CD1c-positive myeloid dendritic cell (primary cell): ENCODE measurements around the gene AGO3.
"Not testable (repeated sequence)": the region's sequence is repeated elsewhere in the genome, so short reads cannot be mapped to it uniquely, and the experiment has no call there.

ENCODE experiments used
- DNase-seq: peaks from one replicate; pipeline ENCODE4 v3.0.0-alpha.2; 2016; ENCODE audit errors: extremely low spot score

AGO3 gene

DNA sequence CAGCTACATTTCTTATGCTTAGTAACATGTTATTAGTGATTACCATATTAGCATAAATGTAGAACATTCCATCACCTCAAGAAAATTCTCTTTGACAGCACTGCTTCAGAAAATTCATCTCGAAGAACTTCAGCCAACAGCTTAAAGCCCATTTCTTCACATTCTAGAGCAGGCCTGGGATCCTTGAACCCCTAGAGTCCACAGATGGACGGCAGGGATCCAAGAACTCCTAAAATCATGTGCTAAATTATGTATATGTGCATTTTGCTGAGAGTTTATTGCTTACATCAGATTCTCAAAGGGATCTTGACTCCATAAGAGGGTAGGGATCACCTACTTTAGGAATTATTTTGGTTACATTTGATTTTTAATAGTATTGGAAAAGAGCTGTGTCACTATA lies 76.8 kb downstream of the AGO3 start:
- no peak for DNase-seq

DNA sequence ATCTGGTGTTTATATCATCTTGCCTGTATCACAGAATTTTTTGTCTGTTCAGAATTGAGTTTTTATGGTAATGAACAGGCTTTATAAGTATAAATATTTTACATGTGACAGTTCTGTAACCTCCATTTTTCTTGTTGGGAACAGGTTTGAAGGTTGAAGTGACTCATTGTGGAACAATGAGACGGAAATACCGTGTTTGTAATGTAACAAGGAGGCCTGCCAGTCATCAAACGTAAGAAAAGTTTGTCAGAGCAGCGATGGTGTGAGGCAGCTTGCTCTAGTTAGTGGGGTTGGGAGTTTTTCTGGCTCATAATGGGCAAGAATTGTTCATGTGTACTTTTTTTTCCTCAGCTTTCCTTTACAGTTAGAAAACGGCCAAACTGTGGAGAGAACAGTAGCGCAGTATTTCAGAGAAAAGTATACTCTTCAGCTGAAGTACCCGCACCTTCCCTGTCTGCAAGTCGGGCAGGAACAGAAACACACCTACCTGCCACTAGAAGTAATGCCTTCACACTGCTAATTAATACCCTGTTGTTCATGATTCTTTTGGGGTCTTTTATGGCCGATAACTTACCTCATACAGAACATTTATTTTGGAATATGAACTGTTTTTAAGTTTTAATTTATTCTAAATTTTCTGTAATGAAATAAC lies 77.8 kb downstream of the AGO3 start:
- no peak for DNase-seq

DNA sequence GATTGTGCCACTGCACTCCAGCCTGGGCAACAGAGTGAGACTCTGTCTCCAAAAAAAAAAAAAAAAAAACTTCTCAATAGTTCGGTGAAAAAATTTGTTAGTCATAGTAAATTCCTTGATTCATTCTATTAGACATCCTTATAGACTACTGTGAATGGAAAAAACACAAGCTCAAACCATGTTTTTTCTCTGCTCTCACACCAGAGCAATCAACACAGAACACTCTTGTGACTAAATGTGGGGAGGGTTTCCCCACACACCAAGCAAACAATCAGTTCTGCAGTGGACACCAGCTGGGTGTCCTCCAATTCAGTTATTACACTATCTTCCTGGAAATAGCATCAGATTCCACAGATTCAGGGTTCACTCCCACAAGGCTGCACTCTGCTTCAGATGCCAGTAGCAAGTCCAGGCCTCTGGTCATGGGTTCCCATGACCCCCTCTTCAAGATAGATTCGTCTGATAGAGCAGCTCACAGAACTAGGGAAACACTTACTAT lies 83.9 kb downstream of the AGO3 start:
- no peak for DNase-seq

DNA sequence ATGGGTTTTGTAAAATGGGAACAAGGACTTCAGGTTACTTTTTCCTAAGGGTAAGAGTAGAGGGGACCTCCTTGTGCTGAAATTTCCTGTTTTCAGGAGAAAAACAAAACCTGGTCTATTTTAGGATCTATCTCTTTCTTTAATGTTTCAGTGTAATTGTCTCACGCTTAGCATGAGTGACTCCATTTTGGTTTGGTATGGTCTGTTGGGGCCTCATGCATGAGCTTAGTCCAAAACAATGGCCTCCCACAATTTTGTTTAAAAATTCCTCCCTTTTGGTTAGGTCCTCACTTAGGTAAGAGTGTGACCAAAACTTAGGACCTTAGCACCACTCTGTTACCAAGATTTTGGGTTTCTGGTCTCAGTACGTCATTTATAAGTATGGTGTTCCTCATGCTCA lies 85.8 kb downstream of the AGO3 start:
- no peak for DNase-seq

DNA sequence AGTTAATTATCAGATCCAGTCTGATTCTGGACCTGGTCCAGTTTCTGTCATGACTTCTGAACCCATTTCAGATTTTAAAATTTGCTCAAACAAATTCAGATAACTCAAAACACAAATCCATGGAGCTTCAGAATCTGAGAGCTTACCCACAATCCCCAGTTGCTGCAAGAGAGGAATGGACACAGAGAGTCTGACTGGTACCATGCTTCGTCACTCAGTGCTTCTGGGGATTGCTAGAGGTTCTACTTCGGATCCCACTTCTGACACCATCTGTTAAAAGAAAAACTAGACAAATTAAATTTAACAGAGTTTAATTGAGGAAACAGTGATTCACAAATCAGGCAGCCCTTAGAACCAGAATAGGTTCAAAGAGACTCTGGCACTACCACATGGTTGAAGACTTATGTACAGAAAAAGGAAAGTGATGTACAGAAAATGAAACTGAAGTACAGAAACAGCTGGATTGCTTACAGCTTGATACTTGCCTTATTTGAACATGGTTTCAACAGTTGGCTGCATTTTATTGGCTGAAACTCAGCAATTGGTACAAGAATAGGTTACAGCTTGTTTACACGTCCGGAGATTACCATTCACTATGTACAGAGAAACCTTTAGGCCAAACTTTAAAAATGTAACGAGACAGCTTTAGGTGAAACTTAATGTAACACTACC lies 92.3 kb downstream of the AGO3 start:
- no peak for DNase-seq

DNA sequence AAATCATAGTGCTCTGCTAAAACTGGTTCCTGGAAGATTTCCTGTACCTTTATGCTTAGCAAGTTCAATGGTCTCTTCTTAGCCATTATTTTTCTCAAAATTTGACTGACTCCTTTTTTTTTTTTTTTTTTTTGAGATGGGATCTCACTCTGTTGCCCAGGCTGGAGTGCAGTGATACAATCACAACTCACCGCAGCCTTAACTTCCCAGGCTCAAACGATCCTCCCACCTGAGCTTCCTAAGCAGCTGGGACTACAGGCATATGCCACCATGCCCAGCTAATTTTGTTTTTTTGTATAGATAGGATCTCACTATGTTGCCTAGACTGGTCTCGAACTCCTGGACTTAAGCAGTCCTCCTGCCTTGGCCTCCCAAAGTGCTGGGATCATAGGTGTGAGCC lies 93.1 kb downstream of the AGO3 start:
- DNase-seq, result not testable (repeated sequence)

DNA sequence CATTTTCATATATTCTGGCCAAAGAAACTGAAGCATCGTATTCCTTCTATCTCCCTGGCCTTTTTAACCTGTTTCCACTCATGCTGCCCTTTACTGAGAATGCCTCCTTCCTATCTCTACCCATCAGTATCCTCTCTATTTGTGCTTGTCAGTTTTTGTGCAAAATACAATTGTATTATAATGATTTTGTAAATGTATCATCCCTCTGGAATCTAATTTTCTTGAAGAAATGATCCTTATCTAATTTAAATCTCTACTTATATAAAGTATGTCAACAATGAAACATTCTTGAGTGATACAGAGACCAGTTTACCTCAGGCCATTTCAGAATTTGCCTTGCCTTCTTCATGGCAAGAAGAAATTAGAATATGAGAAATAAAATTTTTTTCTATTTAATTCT lies 93.9 kb downstream of the AGO3 start:
- no peak for DNase-seq

DNA sequence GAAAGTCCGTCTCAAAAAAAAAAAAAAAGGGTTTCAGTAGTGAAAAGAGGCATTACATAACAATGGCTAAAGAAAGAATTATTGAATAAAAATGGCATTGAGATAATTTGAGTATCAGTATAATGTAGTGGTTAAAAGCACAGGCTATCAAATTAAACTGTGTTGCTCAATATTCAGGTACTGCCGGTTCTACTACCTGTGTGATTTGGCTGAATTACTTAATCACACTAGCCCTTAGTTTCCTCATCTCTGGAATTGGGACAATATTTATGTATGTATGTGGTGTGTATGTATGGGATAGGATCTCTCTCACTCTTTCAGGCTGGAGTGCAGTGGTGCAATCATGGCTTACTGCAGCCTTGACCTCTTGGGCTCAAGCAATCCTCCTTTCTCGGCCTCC lies 96.9 kb downstream of the AGO3 start:
- DNase-seq, result no peak

DNA sequence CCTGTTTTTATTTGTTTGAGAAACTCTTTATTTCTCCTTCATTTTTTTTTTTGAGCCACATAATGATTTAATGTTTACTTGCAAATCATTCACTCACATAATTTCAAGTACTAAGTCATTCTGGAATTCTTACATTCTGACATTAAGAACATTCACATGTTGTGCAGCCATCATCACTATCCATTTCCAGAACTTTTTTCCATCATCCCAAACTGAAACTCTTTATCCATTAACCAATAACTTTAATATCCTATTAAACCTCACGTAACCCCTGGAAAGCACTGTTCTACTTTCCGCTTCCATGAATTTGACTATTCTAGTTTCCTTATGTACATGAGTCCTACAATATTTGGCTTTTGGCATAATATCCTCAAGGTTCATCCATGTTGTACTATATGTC lies 100.5 kb downstream of the AGO3 start:
- DNase-seq, result no peak

DNA sequence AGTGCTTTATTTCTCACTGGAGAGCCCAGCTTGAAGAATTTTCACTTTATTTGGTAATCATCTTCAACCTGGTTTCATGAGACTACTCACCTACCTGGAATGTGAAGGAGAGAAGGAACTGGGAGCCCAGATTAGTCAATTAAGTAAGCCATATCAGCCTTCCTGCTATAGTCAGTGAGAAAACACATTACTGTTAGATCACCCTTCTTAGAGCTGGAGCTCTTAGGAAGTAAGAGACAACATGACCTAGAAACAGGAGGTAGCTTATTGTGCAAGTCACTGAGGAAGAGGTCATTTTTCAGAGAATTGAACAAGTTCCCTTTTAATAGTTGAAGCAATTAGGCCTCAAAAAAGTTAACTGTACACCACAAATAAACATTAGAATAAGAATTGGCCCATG lies 103.8 kb downstream of the AGO3 start:
- DNase-seq, result peak; percentile 88

DNA sequence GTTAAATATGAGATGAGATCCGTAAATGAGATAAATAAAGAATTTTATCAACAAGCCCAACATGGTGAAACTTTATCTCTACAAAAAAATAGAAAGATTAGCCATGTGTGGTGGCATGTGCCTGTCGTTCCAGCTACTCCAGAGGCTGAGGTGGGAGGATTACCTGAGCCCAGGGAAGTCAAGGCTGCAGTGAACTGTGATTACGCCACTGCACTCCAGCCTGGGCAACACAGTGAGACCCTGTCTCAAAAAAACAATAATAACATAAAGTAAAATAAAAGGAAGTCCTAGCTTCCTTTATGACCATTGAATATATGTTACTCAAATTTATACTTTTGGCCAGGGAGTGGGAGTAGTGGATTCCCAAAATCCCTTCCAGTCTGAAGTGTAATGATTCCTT lies 104.2 kb downstream of the AGO3 start:
- peak; percentile 68 for DNase-seq

DNA sequence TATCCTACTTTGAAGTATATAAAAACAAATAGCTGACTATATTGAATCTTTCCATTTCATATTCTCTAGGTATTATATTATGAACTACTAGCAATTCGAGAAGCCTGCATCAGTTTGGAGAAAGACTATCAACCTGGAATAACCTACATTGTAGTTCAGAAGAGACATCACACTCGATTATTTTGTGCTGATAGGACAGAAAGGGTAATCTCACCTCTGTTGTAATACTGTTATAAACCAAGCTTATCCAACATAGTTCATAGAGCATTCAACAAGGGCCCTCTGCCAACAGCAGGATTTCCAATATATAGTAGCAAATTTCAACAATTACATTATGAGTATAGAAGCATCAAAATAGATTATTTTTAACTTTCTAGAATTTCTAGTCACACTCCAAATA lies 109.3 kb downstream of the AGO3 start:
- DNase-seq, result no peak

DNA sequence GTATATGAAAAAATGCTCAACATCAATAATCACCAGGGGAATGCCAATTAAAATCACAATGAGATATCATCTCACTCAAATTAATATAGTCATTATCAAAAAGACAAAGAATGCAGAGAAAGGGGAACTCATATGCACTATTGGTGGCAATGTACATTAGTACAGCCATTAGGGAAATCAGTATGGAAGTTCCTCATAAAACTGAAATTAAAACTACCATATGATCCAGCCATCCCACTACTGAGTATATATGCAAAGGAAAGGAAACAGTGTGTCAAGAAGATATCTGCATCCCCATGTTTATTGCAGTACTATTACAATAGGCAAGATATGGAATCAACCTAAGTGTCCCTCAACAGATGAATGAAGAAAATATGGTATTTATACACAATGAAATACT lies 120.9 kb downstream of the AGO3 start:
- DNase-seq, result peak; percentile 41

DNA sequence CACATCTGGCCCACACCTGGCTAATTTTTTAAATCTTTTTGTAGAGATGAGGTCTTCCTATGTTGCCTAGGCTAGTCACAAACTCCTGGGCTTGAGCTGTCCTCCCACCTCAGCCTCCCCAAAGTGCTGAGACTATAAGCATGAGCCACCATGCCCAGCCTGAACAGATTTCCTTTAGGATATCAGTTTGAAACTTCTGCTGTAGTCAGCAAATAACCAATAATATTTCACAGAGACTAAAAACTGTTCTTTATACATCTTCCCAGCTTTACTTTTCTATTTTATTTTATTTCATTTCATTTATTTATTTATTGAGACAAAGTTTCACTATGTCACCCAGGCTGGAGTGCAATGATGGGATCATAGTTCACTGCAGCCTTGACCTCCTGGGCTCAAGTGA lies 123.1 kb downstream of the AGO3 start:
- DNase-seq, result no peak

DNA sequence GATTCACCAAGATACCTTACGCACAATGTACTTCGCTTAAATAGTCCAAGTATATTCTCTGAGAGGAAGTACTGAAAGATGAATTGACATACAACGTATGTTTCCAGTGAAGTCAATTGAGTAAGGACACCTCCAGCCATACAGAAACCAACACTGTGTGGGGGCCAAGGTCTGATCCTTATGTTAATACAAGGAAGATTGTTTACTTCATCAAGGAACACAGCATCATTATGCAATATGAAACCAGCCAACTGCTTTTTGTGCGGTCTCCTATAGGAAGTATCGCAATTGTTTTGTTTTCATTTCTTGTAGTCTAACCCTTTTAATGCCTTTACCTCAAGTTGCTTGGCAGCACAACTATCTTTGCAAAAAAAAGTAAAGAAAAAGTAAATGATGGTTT lies 124.8 kb downstream of the AGO3 start:
- peak; percentile 71 for DNase-seq

DNA sequence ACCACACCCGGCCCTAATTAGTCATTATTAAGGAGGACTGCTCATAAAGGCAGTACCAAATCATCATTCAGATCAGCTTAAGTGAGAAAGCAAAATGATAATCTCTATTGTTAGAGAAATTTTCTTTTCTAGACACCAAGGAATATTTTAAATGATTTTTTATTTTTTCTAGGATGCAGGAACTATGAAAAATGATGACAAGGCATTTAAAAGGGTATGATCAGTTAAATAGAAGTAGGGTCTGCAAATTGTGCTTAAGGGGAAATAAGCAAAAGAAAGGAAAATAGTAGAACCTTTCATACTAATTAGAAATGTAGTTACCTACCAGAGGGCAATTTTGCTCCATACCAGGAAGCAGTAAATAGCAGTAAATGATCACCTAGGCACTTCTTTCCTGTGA lies 131.4 kb downstream of the AGO3 start:
- no peak for DNase-seq

DNA sequence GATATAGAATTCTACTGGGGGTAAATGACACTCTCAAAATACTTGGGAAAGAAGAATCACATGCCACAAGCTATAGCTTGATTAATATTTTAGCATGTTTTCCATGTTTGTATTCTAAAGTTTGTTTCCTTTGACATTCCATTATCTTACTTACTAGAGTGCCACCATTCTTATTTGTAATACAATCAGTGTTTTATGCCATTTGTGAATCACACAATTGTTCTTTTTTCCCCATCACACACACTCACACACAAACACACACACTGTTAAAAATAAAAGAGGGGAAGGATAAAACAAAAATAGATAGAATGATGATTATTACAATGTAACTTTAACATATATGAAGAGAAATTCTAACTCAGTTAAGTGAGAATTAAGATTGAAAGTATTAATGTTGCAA lies 137.0 kb downstream of the AGO3 start:
- DNase-seq, result no peak

DNA sequence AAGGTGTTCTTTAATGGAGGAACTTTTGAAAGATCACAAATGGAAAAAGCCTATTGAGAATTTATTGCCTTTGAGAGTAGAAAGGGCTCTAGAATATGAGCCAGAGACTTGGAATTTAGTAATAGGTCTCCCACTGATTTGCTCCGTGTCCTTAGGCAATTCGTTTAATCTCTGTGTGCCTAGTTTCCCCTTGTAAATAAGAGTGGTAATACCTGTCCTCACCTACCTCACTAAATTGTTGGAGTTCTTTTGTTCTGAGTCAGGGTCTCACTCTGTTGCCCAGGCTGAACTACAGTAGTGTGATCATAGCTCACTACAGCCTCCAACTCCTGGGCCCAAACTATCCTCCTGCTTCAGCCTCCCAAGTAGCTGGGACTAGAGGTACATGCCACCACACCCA lies 138.0 kb downstream of the AGO3 start:
- DNase-seq, result no peak

DNA sequence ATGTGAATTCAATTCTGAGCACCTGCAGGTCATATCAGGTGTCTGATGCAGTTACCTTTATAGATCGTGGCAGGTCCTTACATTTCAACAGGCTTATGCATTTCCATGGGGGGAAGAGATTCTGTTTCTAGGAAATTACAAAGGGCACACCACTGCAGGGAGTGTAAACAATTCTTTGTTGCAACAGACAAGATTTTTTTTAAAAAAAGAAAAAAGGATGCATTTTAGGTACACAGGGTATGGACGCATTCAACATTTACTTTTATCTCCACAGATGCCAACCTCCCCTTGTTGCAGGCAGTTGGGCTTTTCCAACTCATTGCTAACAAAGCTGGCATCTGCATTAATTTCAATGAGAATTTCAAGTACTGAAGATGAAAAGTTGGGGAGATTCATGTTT lies 139.4 kb downstream of the AGO3 start:
- DNase-seq, result no peak

DNA sequence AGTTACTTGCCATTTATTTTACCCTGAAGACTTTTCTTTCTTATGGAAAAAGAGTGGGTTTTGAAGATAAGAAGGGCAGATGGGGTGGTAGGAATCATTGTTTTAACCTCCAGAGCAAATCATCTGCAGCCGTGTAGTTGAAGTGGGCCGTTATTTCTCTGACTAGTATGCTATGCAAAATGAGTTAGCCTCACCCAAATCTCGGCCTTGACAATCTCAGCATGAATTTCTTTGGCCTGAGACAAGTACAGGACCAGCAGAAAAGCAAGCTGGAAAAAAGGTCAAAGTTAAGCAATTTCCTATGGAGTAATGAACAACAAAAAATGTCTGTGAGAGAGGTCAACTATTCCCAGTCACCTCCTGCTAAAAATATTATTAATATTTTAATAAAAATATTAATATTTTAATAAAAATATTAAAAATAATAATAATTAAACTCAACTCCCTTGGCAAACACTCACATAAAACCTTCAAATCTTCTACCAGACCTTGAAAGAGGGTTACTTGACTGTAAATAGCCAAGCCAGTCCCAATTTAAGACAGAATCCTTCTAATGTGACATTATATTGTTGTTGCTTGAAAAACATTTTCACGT lies 146.2 kb downstream of the AGO3 start:
- no peak for DNase-seq

DNA sequence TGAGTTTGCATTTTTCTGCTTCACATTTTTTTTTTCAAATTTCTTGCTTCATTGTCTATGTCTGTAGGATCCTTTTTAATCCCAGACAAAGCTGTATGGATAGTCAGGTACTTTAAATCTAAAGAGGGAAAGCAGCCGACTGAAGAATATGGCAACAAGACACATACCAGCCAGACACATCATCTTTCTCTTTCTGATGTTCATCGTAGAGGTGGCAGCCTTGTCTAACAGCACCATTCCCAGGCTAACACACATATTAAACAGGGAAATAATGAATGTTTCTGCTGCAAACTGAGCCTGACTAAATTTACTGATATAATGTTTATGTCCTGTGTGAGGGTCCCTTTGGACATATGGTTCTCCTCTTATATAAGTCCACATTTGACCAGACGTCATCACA lies 149.3 kb downstream of the AGO3 start:
- no peak for DNase-seq

DNA sequence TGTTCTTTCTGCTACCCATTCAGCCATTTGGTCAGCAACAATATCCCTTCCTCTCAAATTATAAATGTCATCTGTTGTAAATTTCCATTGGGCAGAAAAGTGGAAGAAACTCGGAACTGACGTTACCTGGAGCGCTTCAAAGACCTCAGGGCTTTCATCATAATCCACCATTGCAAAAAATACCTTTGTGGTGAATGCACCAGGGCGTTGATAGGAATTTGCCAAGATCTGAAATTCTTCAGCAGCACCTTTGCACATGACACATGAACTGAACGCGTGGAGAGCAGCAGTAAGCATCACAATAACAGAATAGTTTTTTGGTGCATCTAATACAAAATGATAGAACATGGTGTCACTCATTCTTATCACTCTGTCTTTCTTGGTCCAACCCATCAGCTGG lies 149.9 kb downstream of the AGO3 start:
- DNase-seq, result no peak

DNA sequence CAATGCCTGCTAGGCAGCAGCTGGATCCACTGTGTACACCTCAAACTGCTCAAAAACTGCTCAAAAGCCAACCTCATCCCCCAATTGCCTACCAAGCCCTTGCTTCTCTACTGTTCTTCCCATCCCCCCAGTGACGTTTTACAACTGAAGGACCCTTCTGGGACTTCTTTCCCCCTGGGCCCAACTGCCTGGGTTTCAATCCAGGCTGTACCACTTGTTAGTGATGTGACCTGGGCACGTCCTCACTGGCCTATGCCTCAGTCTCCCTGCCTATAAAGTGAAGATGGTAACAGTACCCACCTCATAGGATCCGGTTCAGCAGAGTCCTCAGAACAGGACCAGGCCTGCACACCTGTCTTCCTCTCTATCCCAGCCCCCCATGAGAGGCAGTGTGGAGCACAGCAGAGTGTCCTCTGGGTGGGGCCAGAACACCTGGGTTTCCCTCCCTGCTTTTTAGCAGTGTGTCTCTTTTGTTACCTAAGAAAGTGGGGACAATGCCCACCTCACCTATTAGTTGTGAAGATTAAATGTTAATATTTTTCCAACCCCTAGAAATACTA lies 151.1 kb downstream of the AGO3 start:
- no peak for DNase-seq
